IPS-20b (cell line): ENCODE measurements around the gene HRH1.
"Not testable (repeated sequence)": the region's sequence is repeated elsewhere in the genome, so short reads cannot be mapped to it uniquely, and the experiment has no call there.

Experiments
- H3K27ac ChIP-seq: one replicate; pipeline ENCODE4 v1.5.1; 2013; ENCODE audit warnings: low read length
- H3K27me3 ChIP-seq: 2 replicates; pipeline ENCODE4 v1.6.1; 2013; ENCODE audit warnings: mild to moderate bottlenecking, low read length, inconsistent platforms; ENCODE audit not compliant: insufficient read depth
- H3K36me3 ChIP-seq: 2 replicates; pipeline ENCODE4 v1.6.1; 2013; ENCODE audit warnings: low read depth, mild to moderate bottlenecking, inconsistent platforms, low read length, moderate library complexity; ENCODE audit not compliant: insufficient read depth
- H3K4me1 ChIP-seq: 2 replicates; pipeline ENCODE4 v1.6.1; 2013; ENCODE audit warnings: mild to moderate bottlenecking, control low read depth, inconsistent platforms, low read length, moderate library complexity; ENCODE audit not compliant: insufficient read depth
- H3K4me3 ChIP-seq: 2 replicates; pipeline ENCODE4 v1.5.1; 2013; ENCODE audit warnings: mild to moderate bottlenecking, low read length, inconsistent platforms
- H3K9ac ChIP-seq: 2 replicates; pipeline ENCODE4 v1.6.1; 2013; ENCODE audit warnings: low read depth, mild to moderate bottlenecking, inconsistent platforms, low read length, moderate library complexity
- H3K9me3 ChIP-seq: 2 replicates; pipeline ENCODE4 v1.6.1; 2013; ENCODE audit warnings: mild to moderate bottlenecking, low read depth, low read length, inconsistent platforms; ENCODE audit not compliant: insufficient read depth

The HRH1 gene

GRCh38 chr3:11217370-11217769 is 63.1 kb downstream of the HRH1 start:
- H3K9me3 ChIP-seq: not testable (repeated sequence)

GRCh38 chr3:11220230-11220629 is 65.9 kb downstream of the HRH1 start:
- no peaks in the 10 kb centered on the region for H3K36me3 ChIP-seq
- H3K27me3 ChIP-seq: no peaks in the 10 kb centered on the region
- H3K27ac ChIP-seq: no peak overlapping the region
- no peak overlapping the region for H3K4me3 ChIP-seq
- H3K9ac ChIP-seq: no peak overlapping the region
- H3K9me3 ChIP-seq: no peaks in the 10 kb centered on the region
- no peaks in the 10 kb centered on the region for H3K4me1 ChIP-seq

More at GRCh38 chr3:11217370-11217769, 63.1 kb downstream of the HRH1 start:
- not testable (repeated sequence) for H3K27ac ChIP-seq, H3K4me3 ChIP-seq, H3K4me1 ChIP-seq, H3K27me3 ChIP-seq, H3K9ac ChIP-seq, H3K36me3 ChIP-seq

- Histone ChIP-seq H3K9me3 (no peaks in the 10 kb centered on the region), H3K4me3 (no peak overlapping the region), H3K9ac (no peak overlapping the region), H3K27me3 (no peaks in the 10 kb centered on the region), H3K4me1 (no peaks in the 10 kb centered on the region), H3K36me3 (no peaks in the 10 kb centered on the region), H3K27ac (no peak overlapping the region)
Measured at GRCh38 chr3:11221818-11222415, 67.6 kb downstream of the HRH1 start.

GRCh38 chr3:11224010-11224409 is 69.7 kb downstream of the HRH1 start:
- H3K9ac ChIP-seq: no peak overlapping the region
- no peak overlapping the region for H3K27ac ChIP-seq
- H3K4me1 ChIP-seq: no peaks in the 10 kb centered on the region
- no peaks in the 10 kb centered on the region for H3K36me3 ChIP-seq
- H3K4me3 ChIP-seq: no peak overlapping the region
- H3K9me3 ChIP-seq: no peaks in the 10 kb centered on the region
- no peaks in the 10 kb centered on the region for H3K27me3 ChIP-seq

- Histone ChIP-seq H3K27me3 (no peaks in the 10 kb centered on the region), H3K4me3 (no peak overlapping the region), H3K36me3 (no peaks in the 10 kb centered on the region), H3K9me3 (no peaks in the 10 kb centered on the region), H3K27ac (no peak overlapping the region), H3K4me1 (no peaks in the 10 kb centered on the region), H3K9ac (no peak overlapping the region)
Measured at GRCh38 chr3:11224870-11225229, 70.6 kb downstream of the HRH1 start.

GRCh38 chr3:11226042-11226370 is 71.7 kb downstream of the HRH1 start:
- no peak overlapping the region for H3K4me3 ChIP-seq
- H3K9ac ChIP-seq: no peak overlapping the region
- no peaks in the 10 kb centered on the region for H3K27me3 ChIP-seq
- H3K9me3 ChIP-seq: no peaks in the 10 kb centered on the region
- H3K4me1 ChIP-seq: no peaks in the 10 kb centered on the region
- no peak overlapping the region for H3K27ac ChIP-seq
- H3K36me3 ChIP-seq: no peaks in the 10 kb centered on the region

- H3K4me3 ChIP-seq: no peak overlapping the region
- no peak overlapping the region for H3K9ac ChIP-seq
- H3K36me3 ChIP-seq: no peaks in the 10 kb centered on the region
- no peaks in the 10 kb centered on the region for H3K9me3 ChIP-seq
- H3K27ac ChIP-seq: no peak overlapping the region
- no peaks in the 10 kb centered on the region for H3K4me1 ChIP-seq
- no peaks in the 10 kb centered on the region for H3K27me3 ChIP-seq
Measured at GRCh38 chr3:11228041-11228440, 73.7 kb downstream of the HRH1 start.

GRCh38 chr3:11230125-11230524 is 75.8 kb downstream of the HRH1 start:
- Histone ChIP-seq H3K27me3 (no peaks in the 10 kb centered on the region), H3K4me1 (no peaks in the 10 kb centered on the region), H3K9ac (no peak overlapping the region), H3K4me3 (no peak overlapping the region), H3K36me3 (no peaks in the 10 kb centered on the region), H3K27ac (no peak overlapping the region), H3K9me3 (no peaks in the 10 kb centered on the region)

GRCh38 chr3:11230832-11231231 is 76.5 kb downstream of the HRH1 start:
- Histone ChIP-seq H3K9me3 (no peaks in the 10 kb centered on the region), H3K27me3 (no peaks in the 10 kb centered on the region), H3K4me1 (no peaks in the 10 kb centered on the region), H3K27ac (no peak overlapping the region), H3K9ac (no peak overlapping the region), H3K36me3 (no peaks in the 10 kb centered on the region), H3K4me3 (no peak overlapping the region)

- H3K4me3 ChIP-seq: no peak overlapping the region
- no peaks in the 10 kb centered on the region for H3K27me3 ChIP-seq
- no peaks in the 10 kb centered on the region for H3K9me3 ChIP-seq
- H3K4me1 ChIP-seq: peaks cover 2% of the 10 kb centered on the region; the same call in 1 of the 2 replicates
- H3K9ac ChIP-seq: no peak overlapping the region
- H3K36me3 ChIP-seq: no peaks in the 10 kb centered on the region
- H3K27ac ChIP-seq: no peak overlapping the region
Measured at GRCh38 chr3:11235385-11235784, 81.1 kb downstream of the HRH1 start.

- Histone ChIP-seq H3K4me1 (peaks cover 2% of the 10 kb centered on the region; the same call in 1 of the 2 replicates), H3K27me3 (no peaks in the 10 kb centered on the region), H3K4me3 (no peak overlapping the region), H3K9ac (no peak overlapping the region), H3K9me3 (no peaks in the 10 kb centered on the region), H3K27ac (no peak overlapping the region), H3K36me3 (no peaks in the 10 kb centered on the region)
Measured at GRCh38 chr3:11236588-11237461, 82.5 kb downstream of the HRH1 start.

- peaks cover 2% of the 10 kb centered on the region; the same call in 1 of the 2 replicates for H3K4me1 ChIP-seq
- no peaks in the 10 kb centered on the region for H3K9me3 ChIP-seq
- no peaks in the 10 kb centered on the region for H3K27me3 ChIP-seq
- no peak overlapping the region for H3K9ac ChIP-seq
- no peaks in the 10 kb centered on the region for H3K36me3 ChIP-seq
- no peak overlapping the region for H3K27ac ChIP-seq
- H3K4me3 ChIP-seq: no peak overlapping the region
Measured at GRCh38 chr3:11238060-11238459, 83.8 kb downstream of the HRH1 start.
